RKO (cell line): Measurements from ENCODE around the gene ELF4.
"Not testable (repeated sequence)": the region's sequence is repeated elsewhere in the genome, so short reads cannot be mapped to it uniquely, and the experiment has no call there.

Experiments
- DNase-seq: peaks from one replicate; pipeline ENCODE4 v3.0.0-alpha.2; 2016; ENCODE audit warnings: low spot score

The ELF4 gene

GRCh38 chrX:130110379-130111219 is at the start of gene ELF4:
ELF4 (minus strand) TSS chrX:130110497; CDS start chrX:130081330, 29,167 bp downstream.
- peak; percentile 66 for DNase-seq

GRCh38 chrX:130159776-130160175 is 49.5 kb upstream of the ELF4 start:
- no peak for DNase-seq

DNA sequence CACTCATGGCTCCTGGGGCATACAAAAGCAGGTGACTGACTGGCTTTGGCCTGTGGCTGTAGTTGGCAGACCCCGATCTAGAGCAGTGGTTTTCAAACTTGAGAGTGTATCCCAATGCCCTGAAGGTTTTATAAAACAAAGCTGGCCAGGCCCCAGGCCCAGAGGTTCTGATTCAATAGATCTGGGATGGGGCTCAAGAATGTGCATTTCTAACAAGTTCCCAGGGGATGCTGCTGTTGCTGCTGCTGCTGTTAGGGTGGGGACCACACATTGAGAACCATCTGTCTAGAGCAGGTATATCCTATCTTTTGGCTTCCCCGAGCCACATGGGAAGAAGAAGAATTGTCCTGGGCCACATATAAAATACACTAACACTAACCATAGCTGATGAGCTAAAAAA is 48.0 kb upstream of the ELF4 start:
- DNase-seq, result no peak

- DNase-seq, result no peak
Measured at GRCh38 chrX:130155564-130155963, 45.3 kb upstream of the ELF4 start.

GRCh38 chrX:130147631-130148030 is 37.3 kb upstream of the ELF4 start:
- DNase-seq, result no peak

- no peak for DNase-seq
Measured at GRCh38 chrX:130145123-130145522, 34.8 kb upstream of the ELF4 start.

GRCh38 chrX:130144509-130144908 is 34.2 kb upstream of the ELF4 start:
- no peak for DNase-seq

GRCh38 chrX:130139474-130140201 is 29.3 kb upstream of the ELF4 start:
- DNase-seq, result no peak

GRCh38 chrX:130136961-130137360 is 26.7 kb upstream of the ELF4 start:
- DNase-seq, result no peak

- DNase-seq, result no peak
Measured at GRCh38 chrX:130136496-130136895, 26.2 kb upstream of the ELF4 start.

DNA sequence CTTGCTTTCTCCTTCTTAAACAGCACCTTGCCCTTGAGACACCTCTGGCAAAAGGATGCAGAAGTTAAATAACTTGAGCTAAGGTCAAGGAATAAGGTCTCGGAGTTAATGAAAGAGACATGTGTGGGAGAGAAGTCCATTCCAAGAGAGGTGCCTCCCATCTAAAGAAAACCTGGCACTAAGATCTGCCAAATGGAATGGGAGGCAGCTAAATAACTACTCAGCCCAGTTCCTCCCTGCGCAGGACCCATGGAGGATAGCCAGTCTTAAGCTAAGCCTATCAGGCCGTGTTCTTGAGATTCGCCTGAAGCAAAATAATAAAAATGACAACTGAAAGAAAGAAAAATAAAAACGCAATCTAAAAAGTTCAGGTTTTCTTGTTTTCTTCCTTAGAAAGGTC is 20.7 kb upstream of the ELF4 start:
- no peak for DNase-seq

DNA sequence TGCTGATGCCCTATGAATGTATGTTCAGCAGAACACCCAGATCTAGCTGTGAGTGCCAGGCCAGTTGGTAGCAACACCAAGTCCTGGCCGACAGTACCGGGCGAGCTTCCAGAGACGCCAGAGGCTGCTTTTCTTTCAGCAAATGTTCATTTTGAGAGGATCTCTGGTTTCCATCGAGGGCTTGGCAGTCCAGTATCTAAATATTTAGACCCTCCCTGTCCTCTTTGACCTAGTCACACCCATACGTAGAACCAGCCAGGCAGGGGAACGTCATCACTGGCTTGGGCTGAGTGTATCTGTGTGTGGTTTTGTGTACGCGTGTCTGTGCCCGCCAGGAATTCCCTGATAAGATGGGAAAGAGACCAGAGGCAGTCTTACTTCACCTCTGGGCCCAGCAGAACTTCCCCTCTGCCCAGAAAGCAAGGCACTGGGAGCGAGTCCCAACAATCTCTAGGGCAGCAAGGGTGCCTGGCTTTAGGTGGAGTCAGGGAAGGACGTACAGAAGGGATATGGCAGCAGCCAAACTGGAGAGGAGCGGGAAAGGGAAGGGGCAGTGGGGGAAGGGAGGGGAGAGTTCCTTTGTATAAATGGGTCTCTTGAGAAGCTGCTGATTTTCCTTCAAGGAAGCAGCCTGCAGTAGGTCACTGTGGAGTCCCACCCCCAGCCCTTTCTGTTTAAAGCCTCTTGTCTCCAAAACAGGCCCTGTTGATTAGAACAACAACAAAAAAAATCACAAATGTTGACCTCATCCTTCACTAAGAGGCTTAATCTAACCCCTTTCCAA is 15.0 kb upstream of the ELF4 start:
- DNase-seq, result no peak

GRCh38 chrX:130124577-130124976 is 14.3 kb upstream of the ELF4 start:
- no peak for DNase-seq

- DNase-seq, result no peak
Measured at GRCh38 chrX:130121505-130121800, 11.2 kb upstream of the ELF4 start.

DNA sequence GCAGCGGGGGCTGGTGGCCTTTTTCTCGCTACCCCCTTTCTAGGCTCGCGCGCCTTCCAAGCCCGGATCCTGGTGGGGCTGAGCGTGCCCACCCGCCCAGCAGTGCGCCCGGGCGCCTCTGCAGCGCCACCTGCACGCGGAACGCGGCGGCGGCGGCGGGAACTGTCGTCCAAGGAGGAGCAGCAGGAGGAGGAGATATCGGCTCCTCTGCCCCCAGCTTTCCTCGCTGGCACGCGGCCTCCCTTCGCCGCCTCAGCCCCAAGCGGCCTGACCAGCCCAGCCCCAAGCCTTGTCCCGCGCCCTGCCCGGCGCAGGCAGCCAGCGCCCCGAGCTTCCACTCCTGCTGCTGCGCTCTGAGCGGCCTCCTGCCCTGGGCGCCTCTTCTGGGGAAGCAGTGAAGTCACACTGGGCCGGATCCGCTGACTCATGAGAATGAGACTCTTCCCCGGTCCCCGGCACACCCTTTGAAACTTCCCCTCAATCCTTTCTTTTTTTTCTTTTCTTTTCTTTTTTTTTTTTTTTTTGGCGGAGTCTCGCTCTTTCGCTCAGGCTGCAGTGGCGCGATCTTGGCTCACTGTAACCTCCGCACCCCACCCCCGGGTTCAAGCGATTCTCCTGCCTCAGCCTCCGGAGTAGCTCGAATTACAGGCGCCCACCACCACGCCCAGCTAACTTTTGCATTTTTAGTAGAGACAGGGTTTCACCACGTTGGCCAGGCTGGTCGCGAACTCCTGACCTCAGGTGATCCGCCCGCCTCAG is 10.6 kb upstream of the ELF4 start:
- DNase-seq, result peak; percentile 81

- no peak for DNase-seq
Measured at GRCh38 chrX:130120321-130120731, 10.0 kb upstream of the ELF4 start.

GRCh38 chrX:130119312-130119898 is 9.1 kb upstream of the ELF4 start:
- no peak for DNase-seq

DNA sequence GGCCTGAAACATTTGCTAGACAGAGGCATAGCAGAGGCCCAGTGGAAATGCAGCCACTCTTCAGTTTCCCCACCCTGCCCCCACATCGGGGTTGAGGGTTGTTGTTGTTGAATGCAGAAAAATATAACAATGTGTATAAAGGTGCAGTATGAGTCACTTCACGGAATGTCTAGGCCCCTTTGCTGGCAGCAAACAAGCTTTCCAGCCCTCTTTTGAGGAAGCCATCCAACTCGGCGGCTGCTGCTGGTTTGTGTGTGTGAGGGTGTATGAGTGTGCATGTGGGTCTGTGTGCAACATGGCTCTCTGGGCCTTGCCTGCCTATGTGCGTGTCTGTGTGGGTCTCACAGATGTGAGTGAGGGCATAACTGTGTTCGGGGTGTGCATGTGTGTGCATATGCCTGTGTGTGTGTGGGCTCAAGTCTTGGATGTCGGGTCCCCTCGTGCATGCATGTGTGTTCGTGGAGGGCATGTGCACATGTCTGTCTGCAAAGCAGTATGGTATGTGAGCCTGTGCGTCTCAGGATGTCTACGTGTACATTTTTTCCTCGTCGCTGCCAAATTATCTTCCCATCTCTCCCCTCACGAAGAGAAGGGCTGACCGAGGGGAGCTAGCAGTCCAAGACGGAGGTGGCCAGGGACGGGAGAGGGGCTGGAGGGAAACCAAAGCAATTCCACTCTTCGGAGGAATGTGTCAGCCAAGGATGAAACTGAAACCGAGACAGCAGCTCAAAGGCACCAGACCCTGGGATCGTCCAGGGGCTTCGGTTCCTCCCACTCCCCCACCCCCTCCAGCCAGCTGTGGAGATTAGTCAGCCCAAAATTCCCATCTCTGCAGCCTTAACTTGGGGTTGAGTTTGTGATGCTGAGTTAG is 8.4 kb upstream of the ELF4 start:
- no peak for DNase-seq

DNA sequence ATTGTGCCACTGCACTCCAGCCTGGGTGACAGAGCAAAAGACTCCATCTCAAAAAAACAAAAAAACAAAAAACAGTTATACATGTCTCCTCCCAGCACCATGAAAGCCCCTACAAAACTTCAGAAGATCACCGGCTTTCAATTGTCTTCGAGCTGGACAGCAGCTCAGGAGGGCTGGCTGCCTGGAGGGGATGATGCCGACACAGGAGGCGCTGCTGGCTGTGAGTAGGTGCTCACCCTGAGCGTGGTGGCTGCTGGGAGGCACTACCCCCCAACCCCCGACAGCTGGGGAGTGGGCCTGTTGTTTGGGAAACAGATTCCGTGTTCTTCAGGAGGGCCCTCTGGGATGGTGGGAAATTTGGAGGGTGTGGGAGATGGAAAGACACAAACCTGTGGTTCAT is 6.9 kb upstream of the ELF4 start:
- no peak for DNase-seq

DNA sequence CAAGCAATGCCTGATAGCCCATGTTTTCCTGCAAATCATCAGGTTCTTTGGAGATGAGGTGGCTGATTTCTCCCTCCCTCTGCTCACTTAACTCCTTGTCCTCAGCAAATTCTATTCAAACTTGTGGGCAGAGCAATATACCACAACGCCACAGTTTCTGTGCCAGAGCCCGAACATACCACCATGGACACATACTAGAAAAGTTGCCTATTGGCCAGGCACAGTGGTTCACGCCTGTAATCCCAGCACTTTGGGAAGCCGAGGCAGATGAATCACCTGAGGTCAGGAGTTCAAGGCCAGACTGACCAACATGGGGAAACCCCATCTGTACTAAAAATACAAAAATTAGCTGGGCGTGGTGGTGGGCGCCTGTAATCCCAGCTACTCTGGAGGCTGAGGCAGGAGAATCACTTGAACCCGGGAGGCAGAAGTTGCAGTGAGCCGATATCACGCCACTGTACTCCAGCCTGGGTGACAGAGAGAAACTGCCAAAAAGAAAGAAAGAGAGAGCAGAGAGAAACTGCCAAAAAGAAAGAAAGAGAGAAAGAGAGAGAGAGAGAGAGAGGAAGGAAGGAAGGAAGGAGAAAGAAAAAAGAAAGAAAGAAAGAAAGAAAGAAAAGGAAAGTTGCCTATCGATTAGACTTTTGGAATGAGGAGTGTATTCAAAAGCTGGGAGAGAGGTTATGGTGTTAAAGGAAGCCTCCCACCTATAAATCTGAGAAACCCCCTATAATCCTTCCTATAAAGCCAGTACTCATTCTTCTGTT is 5.0 kb upstream of the ELF4 start:
- not testable (repeated sequence) for DNase-seq
